B cell (primary cell): ENCODE measurements around the gene CRNKL1.

Experiments used
- EZH2 ChIP-seq: IDR thresholded peaks from 2 replicates; pipeline ENCODE4 v1.6.1; 2012; ENCODE audit warnings: borderline replicate concordance, low read depth, mild to moderate bottlenecking, moderate library complexity, low read length; ENCODE audit not compliant: insufficient read depth, poor library complexity, severe bottlenecking
- TF ChIP-seq, protein P1 (sequence below): fragments of 200-600 bp; IDR thresholded peaks from one replicate; pipeline ENCODE4 v1.8.0; 2022; ENCODE audit warnings: antibody characterized with exemption, mild to moderate bottlenecking

DNA sequence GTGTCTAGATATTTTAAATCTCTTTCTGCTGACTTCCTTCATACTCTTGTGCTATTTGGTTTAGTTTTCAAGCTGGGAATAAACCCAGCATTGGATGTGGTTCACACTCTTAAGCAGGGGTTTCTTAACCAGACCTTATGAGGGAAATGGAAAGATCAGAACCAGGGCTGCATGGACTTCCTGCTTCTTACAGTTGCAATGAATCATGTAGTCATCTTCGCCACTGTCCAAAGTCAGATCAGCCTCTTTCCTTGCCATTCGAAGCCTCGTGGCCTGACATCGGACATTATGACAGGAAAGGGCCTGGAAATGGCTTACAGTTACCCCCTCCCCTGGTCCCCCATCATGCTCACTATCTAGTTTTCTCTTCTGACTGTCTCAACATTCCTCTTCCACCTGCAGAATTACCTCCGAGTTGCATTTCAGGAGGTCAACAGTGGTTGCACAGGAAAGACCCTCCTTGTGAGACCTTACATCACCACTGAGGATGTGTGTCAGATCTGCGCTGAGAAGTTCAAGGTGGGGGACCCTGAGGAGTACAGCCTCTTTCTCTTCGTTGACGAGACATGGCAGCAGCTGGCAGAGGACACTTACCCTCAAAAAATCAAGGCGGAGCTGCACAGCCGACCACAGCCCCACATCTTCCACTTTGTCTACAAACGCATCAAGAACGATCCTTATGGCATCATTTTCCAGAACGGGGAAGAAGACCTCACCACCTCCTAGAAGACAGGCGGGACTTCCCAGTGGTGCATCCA lies 51.9 kb downstream of the CRNKL1 start:
- TF ChIP-seq EZH2: no peak
- TF ChIP-seq, protein P1, sequence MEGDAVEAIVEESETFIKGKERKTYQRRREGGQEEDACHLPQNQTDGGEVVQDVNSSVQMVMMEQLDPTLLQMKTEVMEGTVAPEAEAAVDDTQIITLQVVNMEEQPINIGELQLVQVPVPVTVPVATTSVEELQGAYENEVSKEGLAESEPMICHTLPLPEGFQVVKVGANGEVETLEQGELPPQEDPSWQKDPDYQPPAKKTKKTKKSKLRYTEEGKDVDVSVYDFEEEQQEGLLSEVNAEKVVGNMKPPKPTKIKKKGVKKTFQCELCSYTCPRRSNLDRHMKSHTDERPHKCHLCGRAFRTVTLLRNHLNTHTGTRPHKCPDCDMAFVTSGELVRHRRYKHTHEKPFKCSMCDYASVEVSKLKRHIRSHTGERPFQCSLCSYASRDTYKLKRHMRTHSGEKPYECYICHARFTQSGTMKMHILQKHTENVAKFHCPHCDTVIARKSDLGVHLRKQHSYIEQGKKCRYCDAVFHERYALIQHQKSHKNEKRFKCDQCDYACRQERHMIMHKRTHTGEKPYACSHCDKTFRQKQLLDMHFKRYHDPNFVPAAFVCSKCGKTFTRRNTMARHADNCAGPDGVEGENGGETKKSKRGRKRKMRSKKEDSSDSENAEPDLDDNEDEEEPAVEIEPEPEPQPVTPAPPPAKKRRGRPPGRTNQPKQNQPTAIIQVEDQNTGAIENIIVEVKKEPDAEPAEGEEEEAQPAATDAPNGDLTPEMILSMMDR: no peak
